GM12878 (cell line): Measurements from ENCODE around the gene PRDM7. TPM values are rescaled to one million over a fixed set of nuclear protein-coding genes. Genes with fewer than 3 reads are reported as not detected.

Experiments
- ATAC-seq: fragments of 200-7000 bp; cut with Tn5 transposase; 3 replicates; pipeline ENCODE4 v1.9.1; 2020; ENCODE audit warnings: mild to moderate bottlenecking, moderate library complexity
- BruUV-seq: library from RNA; stranded (reverse); fragments of 400-500 nt; replicated peaks from 2 replicates; lab custom pipeline; 2021; lab: Mats Ljungman, UMichigan
- CTCF ChIA-PET: fragments of 300-600 bp; sonication (Branson Sonifier 250); formaldehyde crosslinking; extraction: SDS; loops from one replicate; lab custom pipeline; 2021; ENCODE audit warnings: inconsistent platforms; lab: Yijun Ruan, JAX
- POLR2A ChIA-PET: fragments of 350-600 bp; formaldehyde crosslinking; extraction: SDS; loops from one replicate; lab custom pipeline; 2021; ENCODE audit warnings: inconsistent platforms; lab: Charles Lee
- RAD21 ChIA-PET: fragments of 300-600 bp; sonication (Branson Sonifier 250); formaldehyde crosslinking; loops from one replicate; lab custom pipeline; 2023; ENCODE audit warnings: antibody characterized with exemption; ENCODE audit not compliant: unreplicated experiment; lab: Charles Lee
- SMC1A ChIA-PET: fragments of 300-600 bp; sonication (Branson Sonifier 250); formaldehyde crosslinking; loops from one replicate; lab custom pipeline; 2023; ENCODE audit not compliant: unreplicated experiment, uncharacterized antibody; lab: Charles Lee
- DNase-seq: peaks from one replicate; pipeline ENCODE4 v3.0.0-alpha.2; 2011; ENCODE audit warnings: low read depth, low spot score
- FAIRE-seq: peaks from 3 replicates; lab custom pipeline; 2011; peaks lifted over from hg19 to GRCh38; lab: Jason Lieb, UNC
- H2AFZ ChIP-seq: 2 replicates; pipeline ENCODE4 v1.6.0; 2011; ENCODE audit warnings: low read depth, low read length, control low read depth; ENCODE audit not compliant: control insufficient read depth
- H3K27ac ChIP-seq: 2 replicates; pipeline ENCODE4 v1.5.1; 2011; ENCODE audit warnings: control low read depth; ENCODE audit not compliant: control insufficient read depth, insufficient read depth
- H3K27me3 ChIP-seq, 2 experiments: replicated peaks in 1 of 2; 2 replicates each; pipeline versions ENCODE4 v1.6.0 to v1.6.1; 2011; ENCODE audit warnings: low read length in 1 of 2; ENCODE audit not compliant: control insufficient read depth in 2 of 2, insufficient read depth in 2 of 2
- H3K36me3 ChIP-seq, 2 experiments: 2 replicates each; pipeline ENCODE4 v1.5.1; 2011; ENCODE audit warnings: low read length in 1 of 2; ENCODE audit not compliant: control insufficient read depth in 2 of 2, insufficient read depth in 2 of 2
- H3K4me1 ChIP-seq: 2 replicates; pipeline ENCODE4 v1.6.1; 2011; ENCODE audit warnings: mild to moderate bottlenecking, low read length, moderate library complexity, mixed read lengths; ENCODE audit not compliant: control insufficient read depth, insufficient read depth
- H3K4me2 ChIP-seq: 2 replicates; pipeline ENCODE4 v1.6.0; 2011; ENCODE audit warnings: control low read depth; ENCODE audit not compliant: control insufficient read depth, insufficient read depth
- H3K4me3 ChIP-seq: fragments of 200-600 bp; sonication (generic); 2 replicates; pipeline ENCODE4 v1.5.1; 2016
- H3K79me2 ChIP-seq: 2 replicates; pipeline ENCODE4 v1.6.0; 2011; ENCODE audit warnings: low read length; ENCODE audit not compliant: control insufficient read depth, insufficient read depth
- H3K9ac ChIP-seq: 2 replicates; pipeline ENCODE4 v1.8.0; 2011; ENCODE audit warnings: low read length, control low read depth, mixed read lengths; ENCODE audit not compliant: control insufficient read depth, insufficient read depth
- H3K9me3 ChIP-seq: replicated peaks from 3 replicates; pipeline ENCODE4 v1.5.1; 2011; ENCODE audit warnings: mild to moderate bottlenecking, low read length; ENCODE audit not compliant: control insufficient read depth, insufficient read depth
- H4K20me1 ChIP-seq: 2 replicates; pipeline ENCODE4 v1.6.0; 2011; ENCODE audit not compliant: control insufficient read depth, insufficient read depth
- ATF2 ChIP-seq: IDR thresholded peaks from 2 replicates; pipeline ENCODE4 v1.6.1; 2012; ENCODE audit warnings: low read length, inconsistent platforms
- DPF2 ChIP-seq: fragments of 450-650 bp; IDR thresholded peaks from 2 replicates; pipeline ENCODE4 v1.6.1; 2017; ENCODE audit warnings: mild to moderate bottlenecking
- EED ChIP-seq: sonication (generic); IDR thresholded peaks from 2 replicates; pipeline ENCODE4 v1.6.1; 2016; ENCODE audit warnings: antibody characterized with exemption, low read depth
- ETV6 ChIP-seq, 2 experiments: fragments of 450-650 bp in 1 of 2; IDR thresholded peaks in 1 of 2; conservative IDR thresholded peaks in 1 of 2; 2 replicates each; pipeline ENCODE4 v1.6.1; 2014; ENCODE audit warnings: antibody characterized with exemption in 1 of 2, borderline replicate concordance in 1 of 2, low read depth in 1 of 2, mild to moderate bottlenecking in 1 of 2, moderate library complexity in 1 of 2
- FOS ChIP-seq: IDR thresholded peaks from 3 replicates; pipeline ENCODE4 v1.6.1; 2011; ENCODE audit warnings: borderline replicate concordance; ENCODE audit not compliant: insufficient read length; ENCODE audit errors: extremely low read depth
- MEF2B ChIP-seq: fragments of 450-650 bp; IDR thresholded peaks from 2 replicates; pipeline ENCODE4 v1.6.1; 2018; ENCODE audit warnings: mild to moderate bottlenecking, moderate library complexity; ENCODE audit not compliant: partially characterized antibody, poor library complexity, severe bottlenecking
- MYC ChIP-seq: IDR thresholded peaks from 2 replicates; pipeline ENCODE4 v1.6.1; 2011; ENCODE audit warnings: mild to moderate bottlenecking, low read length, moderate library complexity, inconsistent platforms; ENCODE audit not compliant: insufficient read depth, insufficient replicate concordance, insufficient read length, severe bottlenecking
- NFYA ChIP-seq: IDR thresholded peaks from 2 replicates; pipeline ENCODE4 v1.6.1; 2011; ENCODE audit warnings: low read depth, mild to moderate bottlenecking, low read length, improper control_type of control experiment, borderline replicate concordance
- RCOR1 ChIP-seq: conservative IDR thresholded peaks from 2 replicates; pipeline ENCODE4 v1.6.1; 2012; ENCODE audit warnings: low read depth, low read length, improper control_type of control experiment
- SIX5 ChIP-seq: IDR thresholded peaks from 2 replicates; pipeline ENCODE4 v1.6.1; 2011; ENCODE audit warnings: mild to moderate bottlenecking, low read depth, low read length, moderate library complexity; ENCODE audit not compliant: severe bottlenecking
- TCF3 ChIP-seq: IDR thresholded peaks from 2 replicates; pipeline ENCODE4 v1.6.1; 2012; ENCODE audit warnings: low read depth, mild to moderate bottlenecking, low read length, borderline replicate concordance; ENCODE audit not compliant: insufficient read depth
- ZBTB11 ChIP-seq: fragments of 450-650 bp; formaldehyde crosslinking; IDR thresholded peaks from 2 replicates; pipeline ENCODE4 v1.5.0; 2022; ENCODE audit warnings: mild to moderate bottlenecking, missing genetic modification characterization
- ZNF274 ChIP-seq: IDR thresholded peaks from one replicate; pipeline ENCODE4 v1.8.0; 2011; ENCODE audit not compliant: insufficient read length, insufficient read depth
- ZZZ3 ChIP-seq: IDR thresholded peaks from 2 replicates; pipeline ENCODE4 v1.6.1; 2011; ENCODE audit warnings: low read depth; ENCODE audit not compliant: control insufficient read depth, insufficient read length
- WGBS: methylation state at CpG from one replicate; pipeline ENCODE4 v1.1.6; 2016; ENCODE audit warnings: low lambda C conversion rate; ENCODE audit not compliant: insufficient replicate concordance, insufficient coverage; ENCODE audit errors: missing lambda C conversion rate; 5-methylcytosine and 5-hydroxymethylcytosine counted together
- in situ Hi-C: fragments of 300-500 bp; cut with MboI; formaldehyde crosslinking; loops from 9 replicates; pipeline ENCODE4 v1.14.3; 2018; ENCODE audit warnings: mixed read lengths
- intact Hi-C: fragments of 100-400 bp; cut with micrococcal nuclease; formaldehyde crosslinking; loops from one replicate; pipeline ENCODE4 v1.14.2; 2022; ENCODE audit not compliant: unreplicated experiment
- polyA plus RNA-seq, 11 experiments: library from polyadenylated mRNA; depleted of rRNA in 4 of 11; unstranded in 6 of 11; stranded (reverse) in 5 of 11; fragments of >200 nt; fragmentation: Nextera tagmentation in 4 of 11; fragmentation: Illumina TruSeq in 1 of 11; extraction: Ambion mirVana in 4 of 11; extraction: Trizol in 1 of 11; gene quantifications; 1 replicate in 1 of 11; 2 replicates in 10 of 11; pipeline versions ENCODE4 v1.2.1 to v1.2.3, GENCODE V29; 2011 to 2016; ENCODE audit warnings: inconsistent platforms in 2 of 11, missing spikeins in 2 of 11, low read depth in 1 of 11
- total RNA-seq, 4 experiments: library from RNA; depleted of rRNA in 3 of 4; stranded (reverse); fragments of >200 nt in 3 of 4; fragmentation: Illumina TruSeq in 1 of 4; extraction: Trizol in 1 of 4; gene quantifications; 2 replicates each; pipeline versions ENCODE4 v1.2.1 to v1.2.3, GENCODE V29; 2013 to 2021
- TF ChIP-seq, protein P1 (sequence below): fragments of 450-650 bp; IDR thresholded peaks from 2 replicates; pipeline ENCODE4 v1.6.1; 2016; ENCODE audit warnings: mild to moderate bottlenecking

The PRDM7 gene
- total and polyA plus RNA-seq, 10 of the 15 experiments (the other 5 are each of a cell fraction or from before 2014, with no cell fraction given): not detected

DNA sequence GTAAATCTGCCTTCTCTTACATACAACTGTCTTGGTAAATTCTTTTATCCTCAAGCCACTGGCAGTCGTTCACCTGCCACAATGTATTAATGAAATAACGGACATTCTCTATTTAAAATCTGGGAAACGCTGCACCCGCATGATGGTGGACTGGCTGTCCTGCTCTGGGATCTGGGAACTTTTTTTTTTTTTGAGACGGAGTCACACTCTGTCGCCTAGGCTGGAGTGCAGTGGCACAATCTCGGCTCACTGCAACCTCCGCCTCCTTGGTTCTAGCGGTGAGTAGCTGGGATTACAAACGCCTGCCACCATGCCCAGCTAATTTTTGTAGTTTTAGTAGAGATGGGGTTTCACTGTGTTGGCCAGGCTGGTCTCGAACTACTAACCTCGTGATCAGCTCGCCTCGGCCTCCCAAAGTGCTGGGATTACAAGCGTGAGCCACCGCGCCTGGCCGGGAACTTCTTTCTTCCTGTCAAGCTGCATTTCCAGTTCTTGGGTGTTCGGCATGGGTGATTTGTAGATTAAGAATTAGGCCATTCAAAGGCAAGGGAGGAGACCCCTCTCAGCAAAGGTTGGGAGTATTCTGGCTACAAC, 28.3 kb downstream of the PRDM7 start:
- no peak overlapping the region for H2AFZ ChIP-seq
- no peak for DNase-seq
- RAD21 ChIA-PET: no interaction called here
- intact Hi-C loops: no loop called here
- FAIRE-seq: no peak
- TF ChIP-seq ETV6 (conservative IDR thresholded peaks at IDR 0.05 in 1 of 2, IDR thresholded peaks at IDR 0.05 in 1 of 2; ENCODE audit: borderline replicate concordance in 1 of 2, low read depth in 1 of 2) (no peak), MYC (no peak), FOS (no peak), ZBTB11 (no peak), RCOR1 (no peak), TCF3 (no peak), EED (no peak), SIX5 (no peak), ZZZ3 (no peak), ATF2 (no peak), ZNF274 (no peak), MEF2B (no peak), DPF2 (no peak), NFYA (no peak)
- TF ChIP-seq, protein P1, sequence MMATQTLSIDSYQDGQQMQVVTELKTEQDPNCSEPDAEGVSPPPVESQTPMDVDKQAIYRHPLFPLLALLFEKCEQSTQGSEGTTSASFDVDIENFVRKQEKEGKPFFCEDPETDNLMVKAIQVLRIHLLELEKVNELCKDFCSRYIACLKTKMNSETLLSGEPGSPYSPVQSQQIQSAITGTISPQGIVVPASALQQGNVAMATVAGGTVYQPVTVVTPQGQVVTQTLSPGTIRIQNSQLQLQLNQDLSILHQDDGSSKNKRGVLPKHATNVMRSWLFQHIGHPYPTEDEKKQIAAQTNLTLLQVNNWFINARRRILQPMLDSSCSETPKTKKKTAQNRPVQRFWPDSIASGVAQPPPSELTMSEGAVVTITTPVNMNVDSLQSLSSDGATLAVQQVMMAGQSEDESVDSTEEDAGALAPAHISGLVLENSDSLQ: no peak
- TF ChIP-seq, all 136 proteins: peak for 0
- in situ Hi-C loops: no loop called here
- Histone ChIP-seq H4K20me1 (no peaks in the 10 kb centered on the region), H3K4me3 (no peak overlapping the region), H3K4me2 (no peak overlapping the region), H3K9me3 (no peaks in the 10 kb centered on the region), H3K27ac (no peak overlapping the region), H3K79me2 (no peaks in the 10 kb centered on the region), H3K4me1 (no peaks in the 10 kb centered on the region), H3K9ac (no peak overlapping the region), H3K27me3 (peaks cover 0 to 3% of the 10 kb centered on the region in 2 experiments; a peak in 1 of 4 replicates), H3K36me3 (no peaks in the 10 kb centered on the region)
- POLR2A ChIA-PET: no interaction called here
- SMC1A ChIA-PET: interaction anchor here (1.6 kb wide), 1 partner anchor 15 kb away, joined by 3 read pairs; no protein-coding TSS in a partner anchor
- ATAC-seq: no peak
- WGBS: 87% methylated on average over 19 of the region's 19 CpGs
- CTCF ChIA-PET: no interaction called here
- no TSS peak for BruUV-seq
